Measurements from ENCODE around the gene OAS3. TPM values are rescaled to one million over a fixed set of nuclear protein-coding genes. Genes with fewer than 3 reads are reported as not detected.
A peak's percentile ranks its signal among the peaks of the same experiment; 100 is the strongest.
"Not testable (repeated sequence)": the region's sequence is repeated elsewhere in the genome, so short reads cannot be mapped to it uniquely, and the experiment has no call there.

OAS3 gene
- 10 to 100 TPM in 1 of 3 donors, 1 to 10 TPM in 2; 7.6 to 10.0 (median 9.6) TPM for polyA plus RNA-seq (ENCODE audit: insufficient read length in 3 of 3)

- DNase-seq (ENCODE audit: low read depth in 3 of 3, low spot score in 2 of 3) = peak in 1 of 3 donors; percentile 61
Observed at GRCh38 chr12:112937741-112938719, at the start of gene OAS3. Gene OAS3, plus strand, starts transcription at chr12:112938474. Its CDS starts 57 bp downstream, at chr12:112938531.

- no peak for DNase-seq (ENCODE audit: low read depth in 3 of 3, low spot score in 2 of 3)
Observed at GRCh38 chr12:112891093-112892024, 46.9 kb upstream of the OAS3 start.

GRCh38 chr12:112892856-112893255 lies 45.4 kb upstream of the OAS3 start:
- no peak for DNase-seq (ENCODE audit: low read depth in 3 of 3, low spot score in 2 of 3)

GRCh38 chr12:112894128-112894527 lies 44.1 kb upstream of the OAS3 start:
- DNase-seq (ENCODE audit: low read depth in 3 of 3, low spot score in 2 of 3) = no peak

- no peak for DNase-seq (ENCODE audit: low read depth in 3 of 3, low spot score in 2 of 3)
Observed at GRCh38 chr12:112898380-112898779, 39.9 kb upstream of the OAS3 start.

GRCh38 chr12:112900298-112901145 lies 37.8 kb upstream of the OAS3 start:
- no peak for DNase-seq (ENCODE audit: low read depth in 3 of 3, low spot score in 2 of 3)

- no peak for DNase-seq (ENCODE audit: low read depth in 3 of 3, low spot score in 2 of 3)
Observed at GRCh38 chr12:112901271-112901670, 37.0 kb upstream of the OAS3 start.

GRCh38 chr12:112904571-112904970 lies 33.7 kb upstream of the OAS3 start:
- DNase-seq (ENCODE audit: low read depth in 3 of 3, low spot score in 2 of 3) = no peak

GRCh38 chr12:112905451-112906089 lies 32.7 kb upstream of the OAS3 start:
- no peak for DNase-seq (ENCODE audit: low read depth in 3 of 3, low spot score in 2 of 3)

- DNase-seq (ENCODE audit: low read depth in 3 of 3, low spot score in 2 of 3) = peak; percentile 44 to 59 (median 53)
Observed at GRCh38 chr12:112906712-112907414, 31.4 kb upstream of the OAS3 start, which contains the start of gene OAS1. Gene OAS1, plus strand, starts transcription at chr12:112906962. Its CDS starts 78 bp downstream, at chr12:112907040.

- no peak for DNase-seq (ENCODE audit: low read depth in 3 of 3, low spot score in 2 of 3)
Observed at GRCh38 chr12:112907415-112908157, 30.7 kb upstream of the OAS3 start.

- no peak for DNase-seq (ENCODE audit: low read depth in 3 of 3, low spot score in 2 of 3)
Observed at GRCh38 chr12:112908548-112908947, 29.7 kb upstream of the OAS3 start.

GRCh38 chr12:112909693-112910092 lies 28.6 kb upstream of the OAS3 start:
- DNase-seq (ENCODE audit: low read depth in 3 of 3, low spot score in 2 of 3) = no peak

- DNase-seq (ENCODE audit: low read depth in 3 of 3, low spot score in 2 of 3) = no peak
Observed at GRCh38 chr12:112913038-112913688, 25.1 kb upstream of the OAS3 start.

GRCh38 chr12:112913888-112914287 lies 24.4 kb upstream of the OAS3 start:
- not testable (repeated sequence) for DNase-seq (ENCODE audit: low read depth in 3 of 3, low spot score in 2 of 3)

- DNase-seq (ENCODE audit: low read depth in 3 of 3, low spot score in 2 of 3) = no peak
Observed at GRCh38 chr12:112916270-112916669, 22.0 kb upstream of the OAS3 start.

- DNase-seq (ENCODE audit: low read depth in 3 of 3, low spot score in 2 of 3) = no peak
Observed at GRCh38 chr12:112919121-112919520, 19.2 kb upstream of the OAS3 start.

GRCh38 chr12:112924986-112925385 lies 13.3 kb upstream of the OAS3 start:
- peak in 1 of 3 donors; percentile 57 for DNase-seq (ENCODE audit: low read depth in 3 of 3, low spot score in 2 of 3)

Measured in right renal cortex interstitium (tissue), 3 donors.